Peyer's patch (tissue), 4 donors: ENCODE data around the gene UCP3. TPM values are rescaled to one million over a fixed set of nuclear protein-coding genes. Genes with fewer than 3 reads are reported as not detected.

Experiments used
- DNase-seq, 3 donors: peaks; one replicate each; pipeline ENCODE4 v3.0.0-alpha.2; 2017 to 2019
- H3K27ac ChIP-seq, 4 donors: fragments of 200-600 bp; sonication (generic); one replicate each; pipeline ENCODE4 v1.5.1; 2016 to 2019
- H3K27me3 ChIP-seq, 2 donors: fragments of 200-600 bp; sonication (generic); one replicate each; pipeline ENCODE4 v1.5.1; 2019
- H3K36me3 ChIP-seq, 3 donors: fragments of 200-600 bp; sonication (generic); one replicate each; pipeline ENCODE4 v1.5.1; 2016 to 2019
- H3K4me1 ChIP-seq, 4 donors: fragments of 200-600 bp; sonication (generic); one replicate each; pipeline ENCODE4 v1.5.1; 2016 to 2019
- H3K4me3 ChIP-seq, 4 donors: fragments of 200-600 bp; sonication (generic); 1 replicate in 3 of 4; 2 replicates in 1 of 4; pipeline ENCODE4 v1.5.1; 2016 to 2019; ENCODE audit warnings: mild to moderate bottlenecking in 1 of 4
- H3K9me3 ChIP-seq, 4 donors: fragments of 200-600 bp; sonication (generic); one replicate each; pipeline ENCODE4 v1.5.1; 2016 to 2019; ENCODE audit warnings: mild to moderate bottlenecking in 1 of 4
- CTCF ChIP-seq, 6 experiments: fragments of 450-650 bp in 4 of 6; fragments of 200-600 bp in 2 of 6; sonication (generic) in 1 of 6; IDR thresholded peaks; one replicate each; pipeline ENCODE4 v1.5.1; 2017 to 2019; ENCODE audit warnings: antibody characterized with exemption in 6 of 6, mild to moderate bottlenecking in 3 of 6, moderate library complexity in 1 of 6
- POLR2A ChIP-seq, 2 donors: fragments of 450-650 bp; IDR thresholded peaks; one replicate each; pipeline ENCODE4 v1.5.1; 2017; ENCODE audit warnings: antibody characterized with exemption in 2 of 2, mild to moderate bottlenecking in 2 of 2, moderate library complexity in 2 of 2
- total RNA-seq, 4 donors: library from RNA; depleted of rRNA; stranded (reverse); fragments of >200 nt; gene quantifications; one replicate each; pipeline ENCODE4 v1.1.0, GENCODE V29; 2016

The UCP3 gene
- total RNA-seq, 4 donors from 2014 or later, result 0.76 to 3.4 (median 2.2) TPM

GRCh38 chr11:74048993-74049392 lies 40.1 kb upstream of the UCP3 start:
- no peak for DNase-seq
- Histone ChIP-seq H3K36me3 (peaks cover 0 to 44% (median 0%) of the 10 kb centered on the region in 3 donors), H3K27me3 (no peaks in the 10 kb centered on the region), H3K9me3 (no peaks in the 10 kb centered on the region), H3K4me3 (no peak overlapping the region), H3K27ac (no peak overlapping the region), H3K4me1 (no peaks in the 10 kb centered on the region)
- TF ChIP-seq POLR2A (IDR thresholded peaks at IDR 0.05) (no peak), CTCF (IDR thresholded peaks at IDR 0.05) (no peak)

- H3K9me3 ChIP-seq, result no peaks in the 10 kb centered on the region
- no peaks in the 10 kb centered on the region for H3K4me1 ChIP-seq
- no peak for DNase-seq
- no peak overlapping the region for H3K27ac ChIP-seq
- TF ChIP-seq POLR2A (IDR thresholded peaks at IDR 0.05) (no peak), CTCF (IDR thresholded peaks at IDR 0.05) (no peak)
- peaks cover 0 to 46% (median 0%) of the 10 kb centered on the region in 3 donors for H3K36me3 ChIP-seq
- H3K4me3 ChIP-seq, result no peak overlapping the region
- no peaks in the 10 kb centered on the region for H3K27me3 ChIP-seq
Measured at GRCh38 chr11:74044538-74044937, 35.7 kb upstream of the UCP3 start.

- H3K4me1 ChIP-seq, result no peaks in the 10 kb centered on the region
- TF ChIP-seq POLR2A (IDR thresholded peaks at IDR 0.05) (no peak), CTCF (IDR thresholded peaks at IDR 0.05) (no peak)
- DNase-seq, result no peak
- H3K9me3 ChIP-seq, result no peaks in the 10 kb centered on the region
- H3K27me3 ChIP-seq, result no peaks in the 10 kb centered on the region
- no peak overlapping the region for H3K27ac ChIP-seq
- H3K36me3 ChIP-seq, result peaks cover 0 to 44% (median 4%) of the 10 kb centered on the region in 3 donors
- no peak overlapping the region for H3K4me3 ChIP-seq
Measured at GRCh38 chr11:74043450-74043849, 34.6 kb upstream of the UCP3 start.

- Histone ChIP-seq H3K27ac (no peak overlapping the region), H3K27me3 (no peaks in the 10 kb centered on the region), H3K4me3 (no peak overlapping the region), H3K36me3 (peaks cover 0 to 57% (median 4%) of the 10 kb centered on the region in 3 donors), H3K9me3 (no peaks in the 10 kb centered on the region), H3K4me1 (no peaks in the 10 kb centered on the region)
- TF ChIP-seq POLR2A (IDR thresholded peaks at IDR 0.05) (no peak), CTCF (IDR thresholded peaks at IDR 0.05) (no peak)
- no peak for DNase-seq
Measured at GRCh38 chr11:74037309-74037708, 28.4 kb upstream of the UCP3 start.

- Histone ChIP-seq H3K36me3 (peaks cover 0 to 53% (median 4%) of the 10 kb centered on the region in 3 donors), H3K4me3 (no peak overlapping the region), H3K4me1 (no peaks in the 10 kb centered on the region), H3K27ac (no peak overlapping the region), H3K9me3 (no peaks in the 10 kb centered on the region), H3K27me3 (no peaks in the 10 kb centered on the region)
- TF ChIP-seq POLR2A (IDR thresholded peaks at IDR 0.05), result no peak
- TF ChIP-seq CTCF (IDR thresholded peaks at IDR 0.05), result no peak
- no peak for DNase-seq
Measured at GRCh38 chr11:74035264-74035663, 26.4 kb upstream of the UCP3 start.

- no peak for DNase-seq
- Histone ChIP-seq H3K4me1 (no peaks in the 10 kb centered on the region), H3K27me3 (no peaks in the 10 kb centered on the region), H3K9me3 (no peaks in the 10 kb centered on the region), H3K36me3 (peaks cover 0 to 40% (median 0%) of the 10 kb centered on the region in 3 donors), H3K4me3 (no peak overlapping the region), H3K27ac (no peak overlapping the region)
- no peak for TF ChIP-seq POLR2A (IDR thresholded peaks at IDR 0.05)
- peak in 1 of 6 experiments; percentile 9 for TF ChIP-seq CTCF (IDR thresholded peaks at IDR 0.05)
Measured at GRCh38 chr11:74033046-74033445, 24.2 kb upstream of the UCP3 start.
